ENCODE data around the gene SUDS3. TPM values are rescaled to one million over a fixed set of nuclear protein-coding genes. Genes with fewer than 3 reads are reported as not detected.

Gene SUDS3
- total and polyA plus RNA-seq, 4 donors, result 10.9 to 106 (median 17.8) TPM

DNA sequence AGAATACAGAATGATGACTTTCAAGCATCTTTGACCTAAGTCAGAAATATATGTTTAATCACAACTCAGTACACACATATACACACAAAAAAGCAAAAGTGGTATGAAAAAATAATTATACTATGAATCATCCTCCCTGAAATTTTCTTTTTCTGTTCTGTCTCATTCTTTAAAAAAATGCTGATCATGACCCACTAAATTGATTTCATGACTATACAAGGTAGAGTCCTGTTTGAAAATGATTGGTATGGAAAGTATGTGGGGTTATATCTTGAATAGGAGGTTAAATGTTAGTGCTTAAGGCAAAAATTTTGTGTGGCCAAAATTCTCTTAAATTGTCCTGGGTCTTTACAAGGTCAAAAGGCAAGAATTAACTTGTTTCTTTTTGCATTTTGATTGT, 80.4 kb downstream of the SUDS3 start:
- no peaks in the 10 kb centered on the region for H3K4me1 ChIP-seq (ENCODE audit: control insufficient read depth in 5 of 5, insufficient read depth in 5 of 5, low read length in 5 of 5)
- TF ChIP-seq, protein P1, sequence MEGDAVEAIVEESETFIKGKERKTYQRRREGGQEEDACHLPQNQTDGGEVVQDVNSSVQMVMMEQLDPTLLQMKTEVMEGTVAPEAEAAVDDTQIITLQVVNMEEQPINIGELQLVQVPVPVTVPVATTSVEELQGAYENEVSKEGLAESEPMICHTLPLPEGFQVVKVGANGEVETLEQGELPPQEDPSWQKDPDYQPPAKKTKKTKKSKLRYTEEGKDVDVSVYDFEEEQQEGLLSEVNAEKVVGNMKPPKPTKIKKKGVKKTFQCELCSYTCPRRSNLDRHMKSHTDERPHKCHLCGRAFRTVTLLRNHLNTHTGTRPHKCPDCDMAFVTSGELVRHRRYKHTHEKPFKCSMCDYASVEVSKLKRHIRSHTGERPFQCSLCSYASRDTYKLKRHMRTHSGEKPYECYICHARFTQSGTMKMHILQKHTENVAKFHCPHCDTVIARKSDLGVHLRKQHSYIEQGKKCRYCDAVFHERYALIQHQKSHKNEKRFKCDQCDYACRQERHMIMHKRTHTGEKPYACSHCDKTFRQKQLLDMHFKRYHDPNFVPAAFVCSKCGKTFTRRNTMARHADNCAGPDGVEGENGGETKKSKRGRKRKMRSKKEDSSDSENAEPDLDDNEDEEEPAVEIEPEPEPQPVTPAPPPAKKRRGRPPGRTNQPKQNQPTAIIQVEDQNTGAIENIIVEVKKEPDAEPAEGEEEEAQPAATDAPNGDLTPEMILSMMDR (IDR thresholded peaks at IDR 0.05; ENCODE audit: control extremely low read depth, extremely low read depth), result no peak
- ATAC-seq (ENCODE audit: insufficient read depth, low FRiP score), result no peak

DNA sequence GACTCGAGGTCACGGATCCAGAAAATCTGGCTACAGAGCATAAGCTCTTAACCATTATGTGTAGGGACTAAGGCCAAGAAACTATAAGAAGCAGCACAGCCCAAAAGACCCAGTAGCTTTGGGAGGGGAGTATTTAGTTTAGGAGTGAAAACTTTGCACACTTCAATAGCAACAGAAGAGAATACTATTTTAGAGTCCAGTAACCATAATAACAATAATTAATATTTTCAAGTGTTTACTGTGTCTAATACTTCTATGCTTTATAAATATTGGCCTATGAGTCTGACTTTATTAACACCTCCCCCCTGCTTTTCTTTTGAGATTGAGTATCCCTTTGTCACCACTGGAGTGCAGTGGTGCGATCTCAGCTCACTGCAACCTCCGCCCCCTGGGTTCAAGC, 82.8 kb downstream of the SUDS3 start:
- no peaks in the 10 kb centered on the region for H3K36me3 ChIP-seq (ENCODE audit: control insufficient read depth in 4 of 4, insufficient read depth in 4 of 4, low read length in 4 of 4)
- no peaks in the 10 kb centered on the region for H3K4me1 ChIP-seq (ENCODE audit: control insufficient read depth in 5 of 5, insufficient read depth in 5 of 5, low read length in 5 of 5)
- H3K4me3 ChIP-seq, result no peak overlapping the region
- no peaks in the 10 kb centered on the region for H3K27me3 ChIP-seq (ENCODE audit: control insufficient read depth in 3 of 3, insufficient read depth in 3 of 3, low read length in 2 of 3)
- no peak for ATAC-seq (ENCODE audit: insufficient read depth, low FRiP score)
- WGBS, 2 donors, result 93 to 94% methylated on average over 4 of the region's 4 CpGs
- H3K9ac ChIP-seq (ENCODE audit: insufficient read depth in 1 of 2, low read length in 2 of 2), result no peak overlapping the region
- no peak for DNase-seq
- TF ChIP-seq, protein P1 (IDR thresholded peaks at IDR 0.05; ENCODE audit: control extremely low read depth, extremely low read depth), result no peak
- H3K9me3 ChIP-seq (ENCODE audit: control insufficient read depth in 4 of 4, insufficient read depth in 3 of 4, low read length in 3 of 4), result no peaks in the 10 kb centered on the region
- no peak overlapping the region for H3K27ac ChIP-seq (ENCODE audit: low read depth in 1 of 2, low read length in 1 of 2)

More for the DNA sequence above, 80.4 kb downstream of the SUDS3 start:
- Histone ChIP-seq H3K4me3 (no peak overlapping the region), H3K27me3 (ENCODE audit: control insufficient read depth in 3 of 3, insufficient read depth in 3 of 3, low read length in 2 of 3) (no peaks in the 10 kb centered on the region), H3K36me3 (ENCODE audit: control insufficient read depth in 4 of 4, insufficient read depth in 4 of 4, low read length in 4 of 4) (no peaks in the 10 kb centered on the region), H3K9me3 (ENCODE audit: control insufficient read depth in 4 of 4, insufficient read depth in 3 of 4, low read length in 3 of 4) (no peaks in the 10 kb centered on the region), H3K9ac (ENCODE audit: insufficient read depth in 1 of 2, low read length in 2 of 2) (no peak overlapping the region), H3K27ac (ENCODE audit: low read depth in 1 of 2, low read length in 1 of 2) (no peak overlapping the region)
- DNase-seq, result no peak

DNA sequence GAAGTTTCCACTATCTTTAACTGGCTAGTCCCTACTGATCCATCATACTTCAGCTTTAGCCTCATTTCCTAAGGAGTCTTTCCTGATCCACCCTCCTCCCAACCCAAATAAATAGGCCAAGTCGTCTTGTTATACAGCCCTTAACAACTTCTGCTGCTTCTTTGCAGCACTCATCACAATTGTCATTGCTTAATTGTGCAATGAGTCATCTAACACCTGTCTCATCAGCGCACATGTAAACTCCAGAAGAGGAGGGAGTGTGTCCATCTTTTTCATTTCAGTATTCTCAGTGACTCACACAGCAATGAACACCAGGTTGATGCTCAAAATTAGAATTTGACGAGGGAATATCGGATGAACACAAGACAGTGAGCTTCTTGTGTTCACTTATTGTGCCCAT, 87.3 kb downstream of the SUDS3 start:
- DNase-seq, result no peak
- Histone ChIP-seq H3K4me3 (no peak overlapping the region), H3K27me3 (ENCODE audit: control insufficient read depth in 3 of 3, insufficient read depth in 3 of 3, low read length in 2 of 3) (no peaks in the 10 kb centered on the region), H3K27ac (ENCODE audit: low read depth in 1 of 2, low read length in 1 of 2) (no peak overlapping the region), H3K9me3 (ENCODE audit: control insufficient read depth in 4 of 4, insufficient read depth in 3 of 4, low read length in 3 of 4) (no peaks in the 10 kb centered on the region), H3K36me3 (ENCODE audit: control insufficient read depth in 4 of 4, insufficient read depth in 4 of 4, low read length in 4 of 4) (no peaks in the 10 kb centered on the region), H3K4me1 (ENCODE audit: control insufficient read depth in 5 of 5, insufficient read depth in 5 of 5, low read length in 5 of 5) (no peaks in the 10 kb centered on the region), H3K9ac (ENCODE audit: insufficient read depth in 1 of 2, low read length in 2 of 2) (no peak overlapping the region)
- TF ChIP-seq, protein P1 (IDR thresholded peaks at IDR 0.05; ENCODE audit: control extremely low read depth, extremely low read depth), result no peak
- WGBS, 2 donors, result 84 to 89% methylated on average over 4 of the region's 4 CpGs
- no peak for ATAC-seq (ENCODE audit: insufficient read depth, low FRiP score)

DNA sequence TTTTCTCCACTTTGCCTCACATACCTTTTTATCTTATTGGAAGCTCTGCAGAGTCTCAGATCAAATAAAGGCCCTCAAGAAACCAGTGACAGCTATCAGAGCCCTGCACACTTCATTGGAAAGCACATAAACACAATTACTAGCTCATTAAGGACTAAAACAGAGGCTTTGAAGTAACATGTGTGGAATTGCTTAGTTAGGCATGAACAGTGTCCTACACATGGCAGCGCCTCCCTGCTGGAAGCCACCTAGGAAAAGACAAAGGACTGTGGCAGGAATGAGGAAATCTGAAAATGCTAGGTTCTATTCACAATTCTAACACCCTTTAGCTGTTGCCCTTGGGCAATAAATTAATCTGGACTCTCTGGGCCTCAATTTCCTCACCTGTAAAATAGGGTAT, 89.4 kb downstream of the SUDS3 start:
- 92 to 98% methylated on average over 1 of the region's 1 CpG for WGBS, 2 donors

More for the DNA sequence above, 89.4 kb downstream of the SUDS3 start:
- ATAC-seq (ENCODE audit: insufficient read depth, low FRiP score), result no peak
- Histone ChIP-seq H3K27ac (ENCODE audit: low read depth in 1 of 2, low read length in 1 of 2) (no peak overlapping the region), H3K9me3 (ENCODE audit: control insufficient read depth in 4 of 4, insufficient read depth in 3 of 4, low read length in 3 of 4) (no peaks in the 10 kb centered on the region), H3K36me3 (ENCODE audit: control insufficient read depth in 4 of 4, insufficient read depth in 4 of 4, low read length in 4 of 4) (no peaks in the 10 kb centered on the region), H3K4me3 (no peak overlapping the region), H3K4me1 (ENCODE audit: control insufficient read depth in 5 of 5, insufficient read depth in 5 of 5, low read length in 5 of 5) (no peaks in the 10 kb centered on the region), H3K27me3 (ENCODE audit: control insufficient read depth in 3 of 3, insufficient read depth in 3 of 3, low read length in 2 of 3) (no peaks in the 10 kb centered on the region), H3K9ac (ENCODE audit: insufficient read depth in 1 of 2, low read length in 2 of 2) (no peak overlapping the region)
- TF ChIP-seq, protein P1 (IDR thresholded peaks at IDR 0.05; ENCODE audit: control extremely low read depth, extremely low read depth), result no peak
- DNase-seq, result no peak
